Kidney capillary endothelial cell (primary cell): Measurements from ENCODE around the gene PYROXD2.

Source experiments
- DNase-seq: peaks from one replicate; pipeline ENCODE4 v3.0.0-alpha.2; 2018; ENCODE audit warnings: low spot score

PYROXD2 gene

DNA sequence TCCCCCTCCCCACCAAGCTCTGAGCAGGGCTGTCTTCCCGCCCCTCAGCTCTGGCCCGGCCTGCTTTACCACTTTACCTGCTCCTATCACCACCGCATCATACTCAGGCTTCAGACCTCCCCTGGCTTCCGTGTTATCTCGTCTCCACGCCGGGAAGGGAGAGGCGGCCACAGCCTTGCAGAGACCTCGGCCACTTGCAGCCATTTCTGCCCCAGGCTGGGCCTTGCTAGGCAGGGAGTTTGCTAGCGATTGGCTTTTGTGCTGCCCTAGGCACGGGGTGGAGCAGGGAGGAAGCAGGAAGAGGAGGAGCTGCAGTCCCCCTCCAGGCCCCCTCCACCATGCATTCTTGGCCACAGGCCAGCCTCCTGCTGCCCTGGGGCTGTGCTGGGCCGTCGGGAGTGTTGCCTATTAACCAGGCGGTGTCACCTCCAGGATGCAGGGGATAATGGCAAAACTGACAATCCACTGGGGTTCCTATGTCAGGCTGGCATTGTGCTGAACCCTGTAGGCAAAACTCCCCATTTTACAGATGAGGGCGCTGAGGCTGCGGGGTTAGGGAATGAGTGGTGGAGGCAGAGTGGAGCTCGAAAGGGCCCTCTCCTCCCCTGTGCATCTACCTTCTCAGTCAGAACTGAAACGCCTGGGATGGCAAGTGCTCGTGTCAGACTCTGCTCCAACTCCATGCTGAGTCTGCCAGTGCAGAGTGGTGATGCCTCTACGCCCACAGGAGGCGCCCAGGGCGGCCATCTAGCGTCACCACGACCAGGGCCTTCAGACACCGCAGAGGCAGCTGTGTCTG lies at the start of gene PYROXD2:
TSS of gene PYROXD2 (minus strand) at position 251 of the 799 bp plus-strand sequence. CDS start at position 204, 47 bp downstream.
- DNase-seq: peak; percentile 95

DNA sequence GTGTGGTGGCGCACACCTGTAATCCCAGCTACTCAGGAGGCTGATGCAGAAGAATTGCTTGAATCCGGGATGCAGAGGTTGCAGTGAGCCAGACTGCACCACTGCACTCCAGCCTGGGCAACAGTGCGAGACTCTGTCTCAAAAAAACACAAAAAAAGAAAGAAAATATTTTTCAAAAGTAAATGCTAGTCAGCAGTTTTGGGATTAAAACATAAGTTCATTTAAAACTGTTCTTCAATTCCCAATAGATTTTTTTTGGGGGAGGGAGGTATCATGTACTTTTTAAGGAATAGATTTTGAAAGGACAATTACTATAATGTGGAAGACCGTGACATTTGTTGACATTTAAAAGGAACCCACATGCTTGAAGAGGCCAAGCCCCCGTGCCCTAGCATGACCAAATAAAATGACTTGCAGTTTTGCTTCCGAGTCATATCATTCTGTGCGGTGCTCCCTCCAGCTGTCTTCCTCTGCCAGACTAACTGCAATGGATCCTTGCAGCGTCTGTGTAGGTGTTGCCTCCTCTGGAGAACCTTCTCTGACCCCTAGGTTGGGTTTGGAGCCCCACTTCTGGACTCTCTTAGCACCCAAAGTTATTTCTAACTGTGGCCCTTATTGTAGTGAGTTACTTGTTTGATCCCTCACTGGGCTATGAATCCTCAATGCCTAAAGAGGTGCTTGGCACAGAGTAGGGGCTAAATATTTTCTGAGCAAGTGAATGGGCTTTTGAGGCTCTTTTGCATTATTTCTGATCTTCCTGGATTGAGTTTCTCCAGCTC lies 49.2 kb upstream of the PYROXD2 start:
- no peak for DNase-seq

DNA sequence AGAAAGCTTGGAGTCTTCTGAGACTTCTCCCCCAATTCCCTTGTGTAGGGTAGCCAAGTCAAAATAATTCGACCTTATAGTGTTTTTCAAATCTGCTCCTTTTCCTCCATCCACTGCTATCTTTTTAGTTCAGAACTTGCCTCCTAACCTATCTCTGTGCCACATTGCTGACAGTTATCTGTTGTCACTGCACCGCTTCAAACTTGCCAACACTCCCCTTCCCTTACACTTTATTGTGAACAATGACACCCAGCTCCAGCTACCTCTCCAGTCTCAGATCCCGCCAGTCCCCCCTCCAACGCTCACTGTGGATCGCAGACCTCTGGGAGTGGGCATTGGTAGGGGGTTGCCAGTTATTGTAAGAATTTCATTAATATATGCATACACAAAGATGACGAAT lies 48.0 kb upstream of the PYROXD2 start:
- DNase-seq: no peak

DNA sequence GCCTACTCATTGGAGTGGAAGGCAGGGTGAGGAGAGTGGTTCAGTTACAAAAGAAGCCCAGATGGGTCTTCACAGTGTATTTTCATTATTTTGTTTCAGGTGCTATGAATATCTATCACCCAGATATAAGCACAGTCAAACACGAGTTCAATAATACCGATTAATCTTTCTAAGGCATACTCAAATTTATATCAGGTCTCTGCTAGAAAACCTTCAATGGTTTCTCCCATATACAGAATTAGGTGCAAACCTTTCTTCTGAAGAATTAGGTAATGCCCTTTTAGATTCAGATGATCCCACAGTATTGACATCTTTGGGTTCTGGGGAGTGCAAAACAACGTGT lies 46.5 kb upstream of the PYROXD2 start:
- no peak for DNase-seq

DNA sequence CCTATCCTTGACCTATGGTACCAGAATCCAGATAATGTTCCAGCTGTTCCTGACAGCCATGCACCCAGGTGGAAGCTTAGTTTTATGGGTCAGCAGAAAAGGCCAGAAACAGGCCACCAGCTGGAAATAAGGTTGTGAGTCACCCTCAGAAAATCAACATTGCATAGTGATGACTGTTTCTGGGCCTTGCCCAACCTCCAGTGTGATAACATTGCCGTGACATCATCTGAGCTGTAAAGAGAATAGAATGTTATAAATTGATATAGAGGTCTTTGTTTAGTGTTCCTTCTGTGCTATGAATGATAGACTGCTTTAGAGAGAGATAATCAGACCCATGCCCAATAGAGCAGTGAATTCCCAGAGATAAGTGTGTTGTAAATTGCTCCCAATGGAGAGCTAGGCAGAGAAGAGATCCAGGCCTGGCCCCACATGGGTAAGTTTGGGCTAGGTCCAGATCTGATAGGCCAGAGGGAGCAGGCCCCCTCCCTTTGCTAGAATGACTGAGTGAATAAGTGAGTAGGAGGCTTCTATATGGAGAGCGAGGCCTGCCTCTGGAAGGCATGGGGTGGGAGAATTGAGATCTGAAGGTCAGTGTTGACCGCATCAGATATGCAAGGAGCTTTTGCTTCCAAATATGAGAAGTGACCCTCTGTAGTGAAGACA lies 46.0 kb upstream of the PYROXD2 start:
- peak; percentile 91 for DNase-seq

DNA sequence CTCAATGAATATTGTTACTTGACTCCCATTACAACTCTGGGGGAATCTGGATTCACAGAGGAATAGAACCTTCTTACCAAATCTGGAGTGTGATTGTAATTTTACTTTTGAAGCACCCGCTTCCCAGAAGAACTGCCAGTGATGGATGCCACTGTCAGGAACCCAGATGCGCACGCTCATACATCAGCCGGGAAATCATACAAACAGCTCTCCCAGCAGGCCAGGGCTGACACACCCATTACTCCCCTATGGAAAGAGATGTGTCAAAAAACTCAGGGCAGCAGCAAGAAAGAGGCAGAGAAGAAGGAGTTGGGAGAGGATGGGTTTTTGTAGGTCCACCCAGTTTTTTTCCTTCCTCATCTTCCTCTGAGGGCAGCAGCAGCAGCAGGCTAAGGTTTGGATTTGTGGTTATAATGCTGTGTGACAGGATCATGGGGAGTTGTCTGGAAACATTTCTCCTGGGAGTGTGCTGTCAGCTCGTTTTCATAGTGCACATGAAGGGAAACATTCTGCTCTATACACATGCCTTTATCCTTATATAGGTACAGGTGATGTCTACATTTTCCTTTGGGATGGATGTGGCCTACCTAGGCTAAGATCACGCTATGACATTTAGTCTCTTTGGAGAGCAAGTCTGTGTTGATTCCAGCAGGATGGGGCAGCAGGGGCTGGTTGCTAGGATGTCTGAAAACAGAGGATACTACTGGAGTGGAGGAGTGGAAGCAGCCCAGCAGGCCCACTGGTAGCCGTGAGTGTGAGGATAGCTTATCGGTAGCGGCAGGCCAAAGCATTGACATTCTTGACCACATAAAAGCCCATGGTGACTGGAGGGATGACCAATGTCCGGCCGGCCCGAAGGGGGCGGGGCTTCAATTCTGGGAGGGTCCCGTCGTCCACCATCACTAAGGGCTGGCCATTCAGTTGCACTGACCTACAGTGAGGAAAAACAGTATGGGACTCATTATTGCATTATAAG lies 44.1 kb upstream of the PYROXD2 start:
- no peak for DNase-seq

DNA sequence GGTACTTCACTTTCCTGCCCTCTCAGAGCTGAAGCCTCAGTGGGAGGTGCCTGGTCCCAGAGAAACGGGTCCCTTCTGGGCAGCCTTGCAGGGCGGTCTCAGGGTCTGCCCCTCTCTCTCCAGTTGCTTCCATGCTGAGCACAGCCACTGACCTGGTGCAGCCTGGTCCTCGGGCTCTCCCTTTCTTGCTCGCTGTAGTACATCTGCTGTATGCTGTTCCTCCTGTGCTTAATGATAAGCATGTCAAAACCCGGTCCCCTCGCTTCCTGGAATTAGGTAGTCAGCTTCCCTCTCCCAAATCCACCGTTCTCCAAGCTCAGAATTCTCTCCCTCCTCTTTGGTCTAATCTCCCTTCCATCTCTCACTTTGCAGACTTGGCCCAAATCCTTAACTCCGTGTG lies 42.7 kb upstream of the PYROXD2 start:
- no peak for DNase-seq

DNA sequence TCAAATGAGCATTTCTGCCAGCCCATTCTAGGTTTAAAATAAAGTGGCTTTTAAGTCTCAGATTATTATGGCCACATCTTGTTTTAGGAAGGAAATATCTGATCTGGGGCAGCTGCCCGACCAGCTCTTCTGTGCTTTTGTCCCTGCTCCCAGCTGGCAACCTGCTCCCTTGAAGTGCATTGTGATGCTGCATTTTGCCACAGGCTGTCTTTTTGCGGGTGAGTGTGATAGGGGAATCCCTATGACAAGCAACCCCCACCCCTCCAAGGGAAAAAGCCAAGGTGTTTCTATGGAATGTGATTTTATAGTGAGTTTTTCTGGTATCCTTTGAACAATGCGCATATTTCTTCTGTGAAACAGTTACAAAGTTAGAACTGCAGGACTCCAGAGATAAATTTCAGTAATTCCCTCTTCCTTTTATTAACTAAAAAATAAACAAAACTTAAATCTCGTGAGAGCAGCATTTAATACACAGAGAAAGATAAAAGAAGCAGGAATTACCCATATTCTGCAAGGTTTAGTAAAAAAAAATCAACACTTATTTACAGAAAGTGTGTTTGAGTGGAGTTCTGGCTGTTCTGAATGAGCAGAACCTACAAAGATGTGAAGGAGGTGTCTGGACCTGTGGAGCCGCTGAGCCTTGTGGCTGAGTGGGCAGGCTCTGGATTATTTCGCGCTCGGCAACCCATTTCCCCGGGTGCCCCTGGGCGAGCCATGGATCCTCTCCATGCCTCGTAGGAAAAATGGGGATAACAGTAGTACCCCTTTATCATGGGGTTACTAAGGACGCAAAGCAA lies 41.9 kb upstream of the PYROXD2 start:
- no peak for DNase-seq

DNA sequence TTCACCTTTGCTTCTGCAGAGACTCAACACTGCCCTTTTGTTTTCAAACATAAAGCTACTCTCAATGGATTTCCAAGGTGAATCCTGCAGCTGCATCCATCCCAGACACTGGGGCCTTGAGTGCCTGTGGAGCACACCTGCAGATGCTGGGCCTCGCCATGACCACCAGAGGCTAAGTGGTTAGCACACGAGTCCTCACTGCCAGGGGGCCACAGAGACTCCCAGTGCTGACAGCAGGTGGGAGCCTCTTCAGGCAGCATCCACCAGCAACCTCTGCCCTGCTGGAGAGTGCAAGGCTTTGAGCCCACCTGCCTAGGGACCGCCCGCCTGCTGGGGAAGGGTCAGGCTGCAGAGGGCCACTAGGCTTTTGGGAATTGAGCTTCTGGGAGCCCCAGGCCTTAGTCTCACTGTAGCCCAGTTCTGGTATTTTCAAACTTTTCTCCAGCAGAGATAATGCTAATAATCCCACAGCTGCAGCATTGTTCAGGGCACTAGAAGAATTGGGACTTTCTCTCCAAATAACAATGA lies 41.1 kb upstream of the PYROXD2 start:
- no peak for DNase-seq

DNA sequence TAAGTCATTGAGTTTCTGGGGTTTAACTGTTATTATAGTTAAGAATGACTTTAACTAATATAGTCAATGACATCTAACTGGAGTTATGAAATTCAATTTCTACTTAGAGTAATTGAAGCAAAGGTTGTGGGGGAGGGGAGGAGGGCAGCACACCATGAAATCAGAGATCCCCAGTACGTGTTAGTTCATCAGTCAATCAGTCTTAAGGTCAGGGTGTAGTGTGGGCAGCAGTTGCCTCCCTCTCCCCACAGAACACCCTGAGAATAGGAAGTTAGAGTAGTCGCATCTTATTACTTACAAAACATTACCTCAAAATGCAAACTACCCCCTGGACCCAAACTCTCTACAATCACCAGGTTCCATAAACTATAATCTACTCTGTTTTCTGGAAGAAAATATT lies 38.7 kb upstream of the PYROXD2 start:
- no peak for DNase-seq

DNA sequence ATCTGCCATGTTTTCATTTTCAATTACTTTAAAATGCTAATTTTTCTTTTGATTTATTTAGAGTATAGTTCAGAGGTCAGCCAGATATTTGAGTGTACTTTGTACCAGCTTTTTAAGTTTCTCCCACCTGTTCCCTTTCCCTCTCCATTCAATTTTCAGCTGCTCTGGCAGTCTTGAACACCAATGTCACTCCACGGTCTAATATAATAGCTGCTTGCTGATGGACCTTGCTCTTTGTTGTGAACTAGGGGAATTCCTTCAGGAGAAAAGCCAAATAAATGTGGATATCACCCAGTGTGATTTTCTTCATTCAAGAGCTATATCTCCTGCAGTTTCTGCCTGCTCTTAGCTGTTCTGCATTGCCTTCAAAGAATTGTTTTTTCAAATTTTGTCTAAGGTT lies 35.6 kb upstream of the PYROXD2 start:
- no peak for DNase-seq

DNA sequence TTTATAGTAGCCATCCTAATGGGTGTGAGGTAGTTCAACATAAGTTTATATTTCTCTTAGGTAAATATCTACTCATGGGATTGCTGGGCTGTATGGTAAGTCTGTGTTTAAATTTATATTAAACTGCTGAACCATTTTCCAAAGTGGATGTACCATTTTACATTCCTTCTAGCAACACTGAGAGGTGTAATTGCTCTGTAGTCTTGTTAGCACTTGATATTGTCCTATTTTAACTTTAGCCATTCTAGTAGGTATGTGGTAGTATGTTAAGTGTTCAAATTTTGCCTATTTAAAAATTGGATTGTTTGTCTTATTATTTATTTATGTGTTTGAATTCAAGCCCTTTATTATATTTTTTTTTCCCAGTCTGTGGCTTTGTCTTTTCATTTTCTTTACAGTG lies 34.3 kb upstream of the PYROXD2 start:
- no peak for DNase-seq

DNA sequence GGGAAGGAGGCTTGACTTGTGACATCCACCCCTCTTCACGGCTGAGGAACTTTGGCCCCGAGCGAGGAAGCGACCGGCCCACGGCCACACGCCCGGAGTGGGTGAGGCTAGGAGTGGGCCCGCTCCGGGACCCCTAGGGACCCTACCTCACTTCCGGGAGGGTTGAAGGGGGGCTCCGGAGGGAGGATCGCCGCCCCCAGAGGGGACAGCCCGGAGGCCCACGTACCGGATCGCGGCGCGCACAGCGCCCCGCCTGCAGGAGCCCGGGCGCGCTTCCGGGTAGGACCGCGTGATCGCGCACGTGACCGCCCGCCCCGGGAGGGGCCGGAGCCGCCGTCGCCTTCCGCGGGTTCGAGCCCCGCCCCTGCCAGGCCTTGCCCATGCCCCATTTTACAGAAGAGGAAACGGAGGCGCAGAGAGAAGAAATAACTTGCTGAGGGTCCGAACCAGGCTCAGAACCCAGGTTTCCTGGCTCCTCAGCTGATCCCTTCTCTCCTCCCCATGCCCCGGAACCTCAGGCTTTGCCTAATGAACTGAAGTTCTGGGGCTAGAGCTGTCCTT lies 31.8 kb upstream of the PYROXD2 start, which contains the start of gene HPS1:
TSS of gene HPS1 (minus strand) at position 275 of the 561 bp plus-strand sequence. CDS start 3,695 bp downstream, outside the sequence.
- DNase-seq: peak; percentile 60

DNA sequence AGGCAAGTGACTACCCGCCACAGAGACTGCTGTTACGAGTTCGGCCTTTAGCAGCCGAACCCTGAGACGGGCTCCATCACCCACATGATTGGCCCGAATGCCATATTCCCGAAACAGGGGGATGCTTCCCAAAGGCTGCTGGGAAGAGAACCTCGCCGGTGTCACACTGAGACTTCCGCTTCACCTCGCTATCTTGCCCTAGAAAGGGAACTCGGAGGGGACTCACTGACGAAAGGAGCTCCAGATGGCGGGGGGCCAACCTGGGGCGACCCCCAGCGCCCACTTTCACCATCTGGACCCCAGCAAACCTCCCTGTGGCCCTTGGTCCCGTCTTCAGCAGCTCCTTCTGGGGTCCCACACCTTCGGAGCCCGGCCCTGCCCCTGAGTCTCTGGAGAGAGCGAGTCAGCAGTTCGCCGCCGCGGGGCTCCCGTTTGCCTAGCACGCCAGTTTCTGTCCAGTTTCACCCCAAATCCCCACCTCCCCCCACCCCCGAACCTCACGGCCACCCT lies 31.2 kb upstream of the PYROXD2 start:
- DNase-seq: peak; percentile 17

DNA sequence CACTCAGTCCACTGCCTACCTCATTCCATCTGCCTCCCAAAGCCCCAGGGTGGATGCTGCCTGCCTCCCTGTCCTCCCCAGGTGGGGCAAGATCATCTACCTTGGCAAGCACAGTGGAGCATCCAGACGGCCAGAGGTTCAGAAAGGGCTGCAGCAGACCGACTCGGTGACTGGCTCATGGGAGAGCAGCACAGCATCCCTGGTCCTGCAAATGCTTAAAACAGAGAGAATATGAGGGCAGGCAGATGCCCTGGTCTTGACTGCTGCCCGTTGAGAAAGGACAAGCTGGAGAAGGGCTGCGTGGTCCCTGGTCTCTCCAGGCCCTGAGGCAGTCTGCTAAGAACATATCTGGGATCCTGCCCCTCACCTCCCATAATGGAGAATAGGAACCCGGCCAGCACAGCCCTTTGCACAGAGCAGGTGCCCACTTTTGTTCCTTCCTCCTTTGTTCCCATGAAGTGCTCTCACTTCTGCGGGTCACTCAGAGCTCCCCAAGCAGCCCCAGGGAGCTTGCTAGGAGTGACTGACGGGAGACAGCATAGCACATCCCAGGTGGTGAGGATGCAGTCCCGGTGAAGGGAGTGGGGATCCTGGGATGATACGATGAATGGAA lies 30.3 kb upstream of the PYROXD2 start:
- no peak for DNase-seq

DNA sequence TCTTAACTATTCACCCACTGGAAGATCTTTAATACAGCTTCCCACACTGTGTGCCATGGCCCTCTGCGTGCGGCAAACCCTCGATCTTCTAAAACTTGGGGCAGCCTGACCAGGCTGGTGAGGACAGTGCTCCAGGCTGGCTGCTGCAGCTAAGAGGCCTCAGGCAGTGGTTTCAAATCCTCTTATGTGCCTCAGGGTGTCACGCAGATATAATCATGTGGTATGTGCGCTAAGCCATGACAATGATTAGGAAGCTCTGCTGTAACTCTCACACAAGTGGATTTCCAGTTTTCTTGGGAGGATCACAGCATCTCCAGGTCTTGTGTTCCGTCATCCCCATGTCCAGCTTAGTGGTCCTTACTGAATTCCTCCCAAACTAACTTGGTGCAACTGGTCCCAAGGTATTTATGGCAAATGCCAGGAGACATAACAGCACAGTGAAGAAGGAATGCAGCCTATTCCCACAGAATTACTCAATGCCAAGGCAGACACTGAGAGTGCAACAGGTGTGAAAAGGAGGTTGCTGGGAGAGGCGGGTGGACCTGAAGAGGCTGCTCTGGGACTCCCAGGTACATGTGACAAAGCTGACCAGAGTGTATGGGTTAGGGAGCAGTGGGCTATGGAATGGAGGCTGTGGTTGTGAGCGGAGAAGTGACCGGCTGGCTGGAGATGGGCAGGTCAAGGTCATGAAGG lies 29.5 kb upstream of the PYROXD2 start:
- no peak for DNase-seq

DNA sequence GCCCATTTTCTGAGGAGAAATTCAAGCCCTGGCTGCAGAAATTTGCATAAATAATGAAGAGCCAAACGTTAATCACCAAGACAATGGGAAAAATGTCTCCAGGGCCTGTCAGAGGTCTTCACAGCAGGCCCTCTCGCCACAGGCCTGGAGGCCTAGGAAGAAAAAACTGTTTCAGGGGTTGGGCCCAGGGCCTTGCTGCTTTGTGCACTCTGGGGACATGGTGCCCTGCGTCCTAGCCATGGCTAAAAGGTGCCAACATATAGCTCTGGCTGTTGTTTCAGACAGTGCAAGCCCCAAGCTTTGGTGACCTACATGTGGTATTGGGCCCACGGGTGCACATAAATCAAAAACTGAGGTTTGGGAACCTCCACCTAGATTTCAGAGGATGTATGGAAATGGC lies 23.7 kb upstream of the PYROXD2 start:
- DNase-seq: no peak

DNA sequence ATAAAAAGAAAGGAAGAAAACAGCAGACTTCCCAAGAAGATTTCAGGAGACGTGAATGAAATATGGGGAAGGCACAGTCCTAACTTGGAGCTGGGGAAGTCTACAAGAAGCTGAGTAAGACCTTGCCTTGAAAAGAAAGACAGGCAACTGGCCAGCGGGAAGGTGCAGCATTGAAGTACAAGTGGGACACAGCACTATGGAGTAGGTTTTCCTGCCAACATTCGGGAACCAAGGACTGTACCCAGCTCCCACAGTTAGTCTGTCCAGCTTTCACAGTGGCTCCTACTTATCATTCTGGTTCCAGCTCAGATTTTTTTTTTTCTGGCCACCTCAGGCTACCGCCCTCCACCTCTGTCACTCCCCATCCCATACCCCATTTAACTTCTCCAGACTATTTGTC lies 21.7 kb upstream of the PYROXD2 start:
- DNase-seq: no peak

DNA sequence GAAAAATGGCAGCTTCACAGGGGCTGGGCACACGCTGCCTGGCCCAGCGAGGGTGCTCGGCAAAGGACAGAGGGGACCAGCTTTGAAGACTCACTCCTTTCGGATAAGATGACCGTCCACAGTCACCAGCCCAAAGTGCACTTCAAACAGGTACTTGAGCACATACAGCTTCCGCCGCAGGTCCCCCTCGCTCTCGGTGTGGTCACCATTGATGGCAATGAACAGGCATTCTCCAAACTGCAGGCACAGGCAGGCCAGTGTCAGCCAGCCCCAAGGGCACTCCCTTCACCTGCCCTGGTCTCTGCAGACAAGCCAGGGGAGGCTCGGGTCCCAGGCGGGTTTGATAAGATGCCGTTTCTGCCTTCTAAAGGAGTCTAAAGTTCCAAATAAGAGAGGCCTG lies 20.2 kb upstream of the PYROXD2 start:
- no peak for DNase-seq
